GM23248 (cell line): ENCODE results near the gene CASTOR1.

ENCODE experiments used
- EZH2 ChIP-seq: fragments of 200-600 bp; sonication (generic); IDR thresholded peaks from 2 replicates; pipeline ENCODE4 v1.6.1; 2018; ENCODE audit warnings: antibody characterized with exemption, mild to moderate bottlenecking; ENCODE audit not compliant: insufficient read depth, poor library complexity, severe bottlenecking
- EZH2phosphoT487 ChIP-seq: fragments of 200-600 bp; sonication (generic); IDR thresholded peaks from 2 replicates; pipeline ENCODE4 v1.6.1; 2018; ENCODE audit warnings: antibody characterized with exemption, moderate library complexity, mild to moderate bottlenecking, low read depth; ENCODE audit not compliant: insufficient read depth

- TF ChIP-seq EZH2 (no peak), EZH2phosphoT487 (no peak)
Observed at GRCh38 chr22:30288419-30289140, 725 bp downstream of the CASTOR1 start.
